Vagina (tissue), 2 donors: ENCODE results near the gene KRT4.

Source experiments
- POLR2A ChIP-seq, 2 donors: fragments of 450-650 bp; IDR thresholded peaks; one replicate each; pipeline ENCODE4 v1.6.1; 2017; ENCODE audit warnings: antibody characterized with exemption in 2 of 2, mild to moderate bottlenecking in 2 of 2, moderate library complexity in 2 of 2
- POLR2AphosphoS5 ChIP-seq, 2 donors: sonication (generic); formaldehyde crosslinking; IDR thresholded peaks; one replicate each; pipeline ENCODE4 v1.9.0; 2017; ENCODE audit warnings: antibody characterized with exemption in 2 of 2, mild to moderate bottlenecking in 2 of 2, low read depth in 1 of 2; ENCODE audit not compliant: insufficient read depth in 1 of 2
- TF ChIP-seq, protein P1 (sequence below), 3 experiments: fragments of 450-650 bp in 2 of 3; fragments of 200-600 bp in 1 of 3; sonication (generic) in 1 of 3; IDR thresholded peaks; one replicate each; pipeline ENCODE4 v1.5.1; 2017 to 2019; ENCODE audit warnings: antibody characterized with exemption in 3 of 3, mild to moderate bottlenecking in 2 of 3, moderate library complexity in 2 of 3

DNA sequence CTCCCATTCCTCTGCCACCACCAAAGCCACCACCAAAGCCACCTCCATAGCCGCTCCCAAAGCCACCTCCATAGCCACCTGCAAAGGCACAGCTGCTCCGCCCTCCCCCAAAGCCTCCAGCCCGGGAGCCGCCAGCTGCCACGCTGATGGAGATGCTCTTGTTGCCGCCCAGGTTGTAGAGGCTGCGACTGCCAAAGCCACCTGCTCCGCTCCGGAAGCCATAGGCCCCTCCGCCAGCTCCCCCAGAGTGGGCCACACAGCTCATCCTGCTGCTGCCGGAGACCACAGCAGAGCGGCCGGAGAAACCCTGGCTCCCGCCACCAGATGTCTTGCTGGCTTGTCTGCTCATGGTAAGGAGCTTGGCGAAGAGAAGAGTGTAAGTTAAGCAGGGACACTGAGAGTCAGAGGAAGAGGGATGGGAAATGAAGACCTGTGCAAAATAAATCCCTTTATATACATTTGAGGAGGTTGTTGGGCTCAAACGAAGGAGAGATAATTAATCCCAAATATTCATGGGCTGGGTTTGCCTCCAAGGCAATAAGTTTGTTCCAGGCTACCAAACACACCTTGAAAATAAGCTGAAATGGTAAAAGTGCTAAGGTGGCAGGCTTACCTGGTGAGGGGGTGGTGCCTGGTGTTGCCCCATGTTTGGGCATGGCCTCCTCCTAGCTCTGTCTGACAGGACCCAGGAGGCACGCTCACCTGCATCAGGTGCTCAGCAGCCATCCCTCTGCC lies 18.1 kb downstream of the KRT4 start, which contains the start of gene KRT3:
- TF ChIP-seq, protein P1, sequence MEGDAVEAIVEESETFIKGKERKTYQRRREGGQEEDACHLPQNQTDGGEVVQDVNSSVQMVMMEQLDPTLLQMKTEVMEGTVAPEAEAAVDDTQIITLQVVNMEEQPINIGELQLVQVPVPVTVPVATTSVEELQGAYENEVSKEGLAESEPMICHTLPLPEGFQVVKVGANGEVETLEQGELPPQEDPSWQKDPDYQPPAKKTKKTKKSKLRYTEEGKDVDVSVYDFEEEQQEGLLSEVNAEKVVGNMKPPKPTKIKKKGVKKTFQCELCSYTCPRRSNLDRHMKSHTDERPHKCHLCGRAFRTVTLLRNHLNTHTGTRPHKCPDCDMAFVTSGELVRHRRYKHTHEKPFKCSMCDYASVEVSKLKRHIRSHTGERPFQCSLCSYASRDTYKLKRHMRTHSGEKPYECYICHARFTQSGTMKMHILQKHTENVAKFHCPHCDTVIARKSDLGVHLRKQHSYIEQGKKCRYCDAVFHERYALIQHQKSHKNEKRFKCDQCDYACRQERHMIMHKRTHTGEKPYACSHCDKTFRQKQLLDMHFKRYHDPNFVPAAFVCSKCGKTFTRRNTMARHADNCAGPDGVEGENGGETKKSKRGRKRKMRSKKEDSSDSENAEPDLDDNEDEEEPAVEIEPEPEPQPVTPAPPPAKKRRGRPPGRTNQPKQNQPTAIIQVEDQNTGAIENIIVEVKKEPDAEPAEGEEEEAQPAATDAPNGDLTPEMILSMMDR (IDR thresholded peaks at IDR 0.05): no peak
- TF ChIP-seq POLR2AphosphoS5 (IDR thresholded peaks at IDR 0.05; ENCODE audit: insufficient read depth in 1 of 2, low read depth in 1 of 2): no peak
- TF ChIP-seq POLR2A (IDR thresholded peaks at IDR 0.05): no peak
